Prostate gland (tissue), 2 donors: ENCODE data around the gene SVOP.

Source experiments
- POLR2A ChIP-seq: fragments of 450-650 bp; IDR thresholded peaks from one replicate; pipeline ENCODE4 v1.6.1; 2016; ENCODE audit warnings: antibody characterized with exemption, mild to moderate bottlenecking
- TF ChIP-seq, protein P1 (sequence below), 4 experiments: fragments of 200-600 bp in 2 of 4; fragments of 450-650 bp in 2 of 4; sonication (generic) in 2 of 4; IDR thresholded peaks; 1 replicate in 3 of 4; 2 replicates in 1 of 4; pipeline ENCODE4 v1.5.1; 2016 to 2019; ENCODE audit warnings: antibody characterized with exemption in 4 of 4, mild to moderate bottlenecking in 2 of 4, moderate library complexity in 2 of 4

DNA sequence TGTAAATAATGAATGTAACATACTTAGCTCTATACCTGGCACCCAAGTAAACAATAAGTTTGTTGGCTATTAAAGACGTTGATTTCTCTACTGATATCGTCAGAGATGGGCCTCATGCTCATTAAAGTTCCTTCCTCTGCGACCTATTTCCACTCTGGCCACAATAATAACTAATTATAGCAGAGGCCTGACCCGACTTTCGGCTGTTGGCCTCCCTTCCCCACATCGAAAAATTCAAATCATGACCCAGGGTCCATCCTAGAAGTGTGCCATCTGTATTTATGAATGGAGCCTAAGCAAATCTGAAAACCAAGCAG, 31.2 kb upstream of the SVOP start:
- TF ChIP-seq POLR2A, result no peak
- TF ChIP-seq, protein P1, sequence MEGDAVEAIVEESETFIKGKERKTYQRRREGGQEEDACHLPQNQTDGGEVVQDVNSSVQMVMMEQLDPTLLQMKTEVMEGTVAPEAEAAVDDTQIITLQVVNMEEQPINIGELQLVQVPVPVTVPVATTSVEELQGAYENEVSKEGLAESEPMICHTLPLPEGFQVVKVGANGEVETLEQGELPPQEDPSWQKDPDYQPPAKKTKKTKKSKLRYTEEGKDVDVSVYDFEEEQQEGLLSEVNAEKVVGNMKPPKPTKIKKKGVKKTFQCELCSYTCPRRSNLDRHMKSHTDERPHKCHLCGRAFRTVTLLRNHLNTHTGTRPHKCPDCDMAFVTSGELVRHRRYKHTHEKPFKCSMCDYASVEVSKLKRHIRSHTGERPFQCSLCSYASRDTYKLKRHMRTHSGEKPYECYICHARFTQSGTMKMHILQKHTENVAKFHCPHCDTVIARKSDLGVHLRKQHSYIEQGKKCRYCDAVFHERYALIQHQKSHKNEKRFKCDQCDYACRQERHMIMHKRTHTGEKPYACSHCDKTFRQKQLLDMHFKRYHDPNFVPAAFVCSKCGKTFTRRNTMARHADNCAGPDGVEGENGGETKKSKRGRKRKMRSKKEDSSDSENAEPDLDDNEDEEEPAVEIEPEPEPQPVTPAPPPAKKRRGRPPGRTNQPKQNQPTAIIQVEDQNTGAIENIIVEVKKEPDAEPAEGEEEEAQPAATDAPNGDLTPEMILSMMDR (IDR thresholded peaks at IDR 0.05), result no peak
